SIG-M5 treated with dmso at 0.1 percent for 504 hours (cell line): Measurements from ENCODE around the gene CPSF4L.
"Not testable (repeated sequence)": the region's sequence is repeated elsewhere in the genome, so short reads cannot be mapped to it uniquely, and the experiment has no call there.

Source experiments
- DNase-seq: peaks from one replicate; lab custom pipeline; 2025; ENCODE audit not compliant: unreplicated experiment; lab: John Stamatoyannopoulos, UW

The CPSF4L gene, protein sequence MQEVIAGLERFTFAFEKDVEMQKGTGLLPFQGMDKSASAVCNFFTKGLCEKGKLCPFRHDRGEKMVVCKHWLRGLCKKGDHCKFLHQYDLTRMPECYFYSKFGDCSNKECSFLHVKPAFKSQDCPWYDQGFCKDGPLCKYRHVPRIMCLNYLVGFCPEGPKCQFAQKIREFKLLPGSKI

DNA sequence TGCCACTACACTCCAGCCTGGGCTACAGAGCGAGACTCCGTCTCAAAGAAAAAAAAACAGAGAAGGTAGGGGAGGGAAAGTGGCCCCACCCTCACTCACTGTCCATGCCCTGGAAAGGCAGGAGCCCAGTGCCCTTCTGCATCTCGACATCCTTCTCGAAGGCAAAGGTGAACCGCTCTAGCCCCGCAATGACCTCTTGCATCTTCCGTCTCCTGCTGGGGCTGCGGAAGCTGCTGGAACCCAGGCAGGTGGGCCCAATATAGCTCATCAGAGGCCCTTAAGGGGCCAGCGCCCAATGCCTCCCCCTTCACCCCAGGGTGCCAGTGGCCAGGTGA lies at the start of gene CPSF4L:
Gene CPSF4L (minus strand): TSS at position 264 of the 335 bp plus-strand sequence. CDS start 62 bp downstream, at position 202.
- DNase-seq = no peak

GRCh38 chr17:73311428-73311780 lies 49.7 kb upstream of the CPSF4L start:
- no peak for DNase-seq

- no peak for DNase-seq
Measured at GRCh38 chr17:73309727-73310596, 48.3 kb upstream of the CPSF4L start.

GRCh38 chr17:73308959-73309358 lies 47.3 kb upstream of the CPSF4L start:
- not testable (repeated sequence) for DNase-seq

DNA sequence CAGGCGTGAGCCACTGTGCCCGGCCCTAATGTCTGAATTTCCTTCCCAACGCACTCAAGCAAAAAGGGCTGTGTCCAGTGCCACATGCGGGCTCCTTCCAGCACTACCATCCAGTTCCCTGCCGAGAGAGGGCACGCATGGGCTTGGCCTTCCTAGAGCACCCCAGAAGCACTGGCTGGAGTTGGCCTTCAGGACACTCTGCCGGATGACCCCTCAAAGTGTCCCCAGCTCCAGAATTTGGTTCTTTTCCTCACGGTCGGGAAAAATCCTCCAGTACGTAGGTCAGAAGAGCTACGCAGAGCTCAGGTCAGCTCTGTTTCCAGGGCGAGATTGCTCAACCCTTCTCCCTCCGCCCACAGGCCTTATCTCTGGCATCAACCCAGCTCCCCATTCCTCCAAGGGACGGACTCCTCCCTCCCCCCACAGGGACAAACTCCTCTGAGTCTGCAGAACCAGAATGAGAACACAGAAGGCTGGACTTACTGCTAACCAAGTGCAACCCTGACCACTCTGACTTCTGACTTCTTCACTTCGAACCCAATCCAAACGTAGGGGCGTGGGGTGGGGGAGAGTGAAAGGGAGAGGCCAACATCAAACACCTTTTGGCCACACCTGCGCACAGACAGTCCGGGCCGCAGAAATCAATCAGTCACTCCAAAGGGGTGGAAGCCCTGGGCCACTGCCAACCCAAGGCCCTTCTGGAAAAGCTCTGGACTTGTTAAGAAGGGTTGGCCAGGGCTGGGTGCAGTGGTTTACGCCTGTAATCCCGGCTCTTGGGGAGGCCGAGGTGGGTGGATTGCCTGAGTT lies 46.5 kb upstream of the CPSF4L start:
- peak; percentile 40 for DNase-seq

DNA sequence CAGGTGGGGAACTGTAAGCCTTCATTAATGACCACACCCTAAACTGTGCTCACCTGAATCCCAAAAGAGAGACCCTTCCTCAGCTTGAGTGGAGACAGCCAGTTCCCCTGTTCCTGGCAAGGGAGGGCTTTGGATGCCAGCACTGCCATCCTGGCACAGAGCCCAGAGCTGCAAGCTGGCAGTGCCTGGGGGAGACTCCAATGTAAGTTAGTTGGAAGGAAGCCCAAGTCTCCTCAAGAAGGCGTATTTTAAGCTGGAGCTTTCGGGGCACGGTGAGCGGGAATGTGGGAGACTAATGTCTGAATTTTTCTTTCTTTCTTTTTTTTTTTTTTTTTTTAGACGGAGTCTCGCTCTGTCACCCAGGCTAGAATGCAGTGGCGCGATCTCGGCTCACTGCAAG lies 45.5 kb upstream of the CPSF4L start:
- no peak for DNase-seq

DNA sequence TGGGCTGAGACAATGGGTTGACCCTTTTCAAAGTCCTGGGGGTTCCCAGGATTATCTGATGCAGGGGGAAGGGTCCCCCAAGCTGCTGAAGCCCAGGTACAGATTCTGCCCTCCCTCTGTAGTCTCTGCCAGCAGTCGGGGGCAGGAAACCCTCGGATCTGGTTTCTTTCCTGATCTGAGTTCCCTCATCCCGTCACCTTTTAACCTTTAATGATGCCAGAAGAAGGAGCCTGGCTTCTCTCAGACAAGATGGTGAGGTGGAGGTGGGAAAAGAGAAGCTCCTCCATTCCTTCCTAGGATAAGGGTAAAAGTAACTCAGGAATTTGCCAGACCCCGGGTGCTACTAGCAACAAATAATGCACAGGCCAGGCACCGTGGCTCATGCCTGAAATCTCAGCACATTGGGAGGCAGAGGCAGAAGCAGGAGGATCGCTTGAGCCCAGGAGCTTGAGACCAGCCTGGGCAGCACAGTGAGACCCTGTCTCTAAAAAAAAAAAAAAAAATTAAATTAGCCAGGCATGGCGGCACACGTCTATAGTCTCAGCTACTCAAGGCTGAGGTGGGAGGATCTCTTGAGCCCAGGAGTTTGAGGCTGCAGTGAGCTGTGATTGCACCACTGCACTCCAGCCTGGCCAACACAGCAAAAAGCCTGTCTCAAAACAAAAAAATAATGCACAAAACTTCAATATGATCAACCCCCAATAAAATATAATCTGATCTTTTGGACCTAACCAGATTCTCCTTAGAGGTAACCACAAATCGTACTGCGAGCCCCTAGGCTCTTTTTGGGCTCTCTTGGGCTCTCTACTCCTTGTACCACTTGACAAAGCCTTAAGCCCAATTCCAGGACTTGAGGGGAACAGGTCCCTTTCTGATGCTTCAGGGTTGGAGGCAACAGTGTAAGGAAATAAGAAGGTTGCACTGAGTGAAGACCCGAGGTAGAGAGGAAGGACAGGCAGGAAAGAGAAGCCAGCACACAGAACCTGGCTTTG lies 44.5 kb upstream of the CPSF4L start:
- no peak for DNase-seq

- no peak for DNase-seq
Measured at GRCh38 chr17:73304971-73305812, 43.5 kb upstream of the CPSF4L start.

- DNase-seq = no peak
Measured at GRCh38 chr17:73304438-73304837, 42.8 kb upstream of the CPSF4L start.

GRCh38 chr17:73302189-73302588 lies 40.5 kb upstream of the CPSF4L start:
- DNase-seq = no peak

DNA sequence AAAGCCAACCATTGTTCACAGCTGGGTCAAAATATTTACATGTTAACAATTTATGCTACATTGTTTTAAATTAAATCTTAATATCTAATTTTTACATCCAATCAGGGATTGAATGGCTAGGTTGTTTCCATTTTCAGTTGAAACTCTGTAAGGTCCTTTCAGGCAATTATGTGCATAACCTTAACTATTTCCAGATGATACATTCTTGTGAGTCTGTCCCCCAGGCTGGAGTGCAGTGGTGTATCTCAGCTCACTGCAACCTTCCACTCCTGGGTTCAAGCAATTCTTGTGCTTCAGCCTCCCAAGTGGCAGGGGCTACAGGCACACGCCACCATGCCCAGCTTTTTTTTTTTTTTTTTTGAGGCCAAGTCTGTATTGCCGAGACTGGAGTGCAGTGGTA lies 39.7 kb upstream of the CPSF4L start:
- no peak for DNase-seq

DNA sequence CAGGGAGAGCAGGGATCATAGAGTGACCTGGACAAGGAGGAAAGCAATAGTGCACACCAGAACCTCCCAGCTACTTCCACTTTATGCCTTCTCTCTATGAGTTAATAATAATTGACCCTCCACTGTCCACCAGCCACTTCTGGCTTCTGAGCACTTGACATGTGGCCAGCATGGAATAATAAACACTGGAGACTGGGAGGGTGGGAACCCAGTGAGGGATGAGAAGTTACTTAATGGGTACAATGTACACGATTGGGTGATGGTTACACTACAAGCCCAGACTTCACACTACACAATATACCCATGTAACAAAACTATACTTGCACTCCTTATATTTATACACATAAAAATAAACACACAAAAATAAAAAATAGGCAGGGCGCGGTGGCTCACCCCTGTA lies 38.7 kb upstream of the CPSF4L start:
- DNase-seq = no peak

- no peak for DNase-seq
Measured at GRCh38 chr17:73297934-73298861, 36.5 kb upstream of the CPSF4L start.

- DNase-seq = no peak
Measured at GRCh38 chr17:73293480-73293911, 31.8 kb upstream of the CPSF4L start.

DNA sequence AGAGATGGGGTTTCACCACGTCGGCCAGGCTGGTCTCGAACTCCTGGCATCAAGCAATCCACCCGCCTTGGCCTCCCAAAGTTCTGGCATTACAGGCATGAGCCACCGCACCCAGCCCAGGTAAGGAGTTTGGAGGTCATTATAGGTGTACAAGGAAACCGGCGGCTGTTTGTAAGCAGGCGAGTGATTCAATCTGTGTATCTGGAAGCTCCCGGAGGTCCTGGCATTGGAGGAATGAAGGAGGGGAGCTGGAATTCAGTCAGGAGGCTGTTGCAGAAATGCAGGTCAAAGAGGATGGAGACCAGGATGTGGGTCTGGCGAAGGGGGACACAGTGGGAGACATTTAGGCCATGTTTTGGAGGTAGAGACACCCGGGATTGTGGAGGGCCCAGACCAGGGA lies 31.4 kb upstream of the CPSF4L start:
- DNase-seq = no peak

GRCh38 chr17:73292031-73292531 lies 30.4 kb upstream of the CPSF4L start:
- DNase-seq = no peak

- DNase-seq = peak; percentile 77
Measured at GRCh38 chr17:73291260-73291801, 29.7 kb upstream of the CPSF4L start.
